Spleen (tissue), 7 donors: Measurements from ENCODE around the gene BRINP1.

Experiments used
- POLR2AphosphoS5 ChIP-seq, 3 donors: sonication (generic); formaldehyde crosslinking; IDR thresholded peaks; one replicate each; pipeline ENCODE4 v1.5.1; 2017; ENCODE audit warnings: antibody characterized with exemption in 3 of 3
- TF ChIP-seq, protein P1 (sequence below), 11 experiments: fragments of 200-600 bp in 7 of 11; fragments of 450-650 bp in 4 of 11; sonication (generic) in 4 of 11; IDR thresholded peaks in 8 of 11; conservative IDR thresholded peaks in 3 of 11; 1 replicate in 7 of 11; 2 replicates in 4 of 11; pipeline versions ENCODE4 v1.4.0 to v1.8.0; 2016 to 2021; ENCODE audit warnings: antibody characterized with exemption in 11 of 11, inconsistent platforms in 4 of 11, mild to moderate bottlenecking in 1 of 11
- donor health status: DM: no; HTN: no; CAD: no; lungs with moderate emphysema.
- donor health status: DM: no; HTN: no; CAD: no.
- donor health status: DM: no; HTN: no; CAD: no.

DNA sequence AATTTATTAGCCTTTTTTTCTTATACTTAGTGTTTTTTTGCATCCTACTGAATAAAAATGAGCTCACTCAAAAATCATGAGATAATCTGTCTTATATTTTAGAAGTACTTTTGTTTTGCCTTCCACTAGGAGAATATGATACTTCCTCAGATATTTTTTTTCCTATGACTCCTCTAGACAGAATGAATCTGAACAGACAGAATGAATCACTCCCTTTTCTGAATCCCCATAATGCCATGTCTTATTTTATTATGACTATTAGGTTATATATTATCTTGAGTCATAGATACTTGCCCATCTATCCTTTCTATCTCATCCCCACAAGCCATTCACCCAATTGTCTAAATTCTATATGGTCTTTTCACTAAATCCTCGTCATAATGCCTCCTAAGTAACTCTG lies 134.6 kb downstream of the BRINP1 start:
- TF ChIP-seq, protein P1, sequence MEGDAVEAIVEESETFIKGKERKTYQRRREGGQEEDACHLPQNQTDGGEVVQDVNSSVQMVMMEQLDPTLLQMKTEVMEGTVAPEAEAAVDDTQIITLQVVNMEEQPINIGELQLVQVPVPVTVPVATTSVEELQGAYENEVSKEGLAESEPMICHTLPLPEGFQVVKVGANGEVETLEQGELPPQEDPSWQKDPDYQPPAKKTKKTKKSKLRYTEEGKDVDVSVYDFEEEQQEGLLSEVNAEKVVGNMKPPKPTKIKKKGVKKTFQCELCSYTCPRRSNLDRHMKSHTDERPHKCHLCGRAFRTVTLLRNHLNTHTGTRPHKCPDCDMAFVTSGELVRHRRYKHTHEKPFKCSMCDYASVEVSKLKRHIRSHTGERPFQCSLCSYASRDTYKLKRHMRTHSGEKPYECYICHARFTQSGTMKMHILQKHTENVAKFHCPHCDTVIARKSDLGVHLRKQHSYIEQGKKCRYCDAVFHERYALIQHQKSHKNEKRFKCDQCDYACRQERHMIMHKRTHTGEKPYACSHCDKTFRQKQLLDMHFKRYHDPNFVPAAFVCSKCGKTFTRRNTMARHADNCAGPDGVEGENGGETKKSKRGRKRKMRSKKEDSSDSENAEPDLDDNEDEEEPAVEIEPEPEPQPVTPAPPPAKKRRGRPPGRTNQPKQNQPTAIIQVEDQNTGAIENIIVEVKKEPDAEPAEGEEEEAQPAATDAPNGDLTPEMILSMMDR (IDR thresholded peaks at IDR 0.05 in 8 of 11, conservative IDR thresholded peaks at IDR 0.05 in 3 of 11) = no peak
- TF ChIP-seq POLR2AphosphoS5 (IDR thresholded peaks at IDR 0.05) = no peak
